HG03442 (cell line): ENCODE results near the gene KRT84.

ENCODE experiments used
- ATAC-seq: cut with Tn5 transposase; IDR thresholded peaks from one replicate; pipeline ENCODE4 v1.9.1; 2021; ENCODE audit warnings: mild to moderate bottlenecking, moderate library complexity; ENCODE audit not compliant: unreplicated experiment

KRT84 gene

DNA sequence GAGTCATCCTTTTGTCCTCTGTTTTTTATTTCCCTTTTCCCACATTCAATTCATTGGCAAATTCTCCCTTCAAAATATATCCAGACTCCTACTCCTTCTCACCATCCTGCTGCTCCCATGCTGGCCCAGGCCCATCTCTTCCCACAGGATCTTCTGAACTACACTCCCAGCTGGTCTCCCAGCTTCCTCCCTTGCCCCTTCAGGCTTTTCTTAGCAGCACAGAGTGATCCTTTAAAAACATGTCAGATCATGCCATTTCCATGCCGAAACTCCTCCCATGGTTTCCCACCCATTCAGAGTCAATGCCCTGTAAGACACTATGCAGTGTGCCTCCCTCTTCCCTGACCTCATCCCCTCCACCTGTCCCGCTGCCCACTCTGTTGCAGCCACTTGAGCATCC is 2.4 kb upstream of the KRT84 start:
- no peak for ATAC-seq

DNA sequence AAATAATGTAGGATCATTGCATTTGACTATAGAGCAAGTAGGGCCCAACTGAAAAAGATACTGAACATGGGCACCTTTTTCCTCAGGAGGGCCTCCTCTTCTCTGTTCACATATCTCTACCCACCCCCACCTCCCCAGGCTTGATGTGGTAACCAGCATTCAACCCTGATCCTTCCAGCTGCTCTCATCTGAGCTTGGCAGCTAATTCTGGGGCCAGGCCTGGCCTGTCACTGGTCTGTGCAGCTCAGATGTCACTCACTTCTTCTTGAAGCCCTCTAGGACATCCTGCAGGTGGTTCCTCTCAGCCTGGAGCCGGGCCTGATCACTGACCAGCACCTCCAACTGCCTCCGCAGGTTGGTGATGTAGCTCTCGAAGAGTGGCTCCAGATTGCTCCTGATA is 2.1 kb downstream of the KRT84 start:
- ATAC-seq = no peak

DNA sequence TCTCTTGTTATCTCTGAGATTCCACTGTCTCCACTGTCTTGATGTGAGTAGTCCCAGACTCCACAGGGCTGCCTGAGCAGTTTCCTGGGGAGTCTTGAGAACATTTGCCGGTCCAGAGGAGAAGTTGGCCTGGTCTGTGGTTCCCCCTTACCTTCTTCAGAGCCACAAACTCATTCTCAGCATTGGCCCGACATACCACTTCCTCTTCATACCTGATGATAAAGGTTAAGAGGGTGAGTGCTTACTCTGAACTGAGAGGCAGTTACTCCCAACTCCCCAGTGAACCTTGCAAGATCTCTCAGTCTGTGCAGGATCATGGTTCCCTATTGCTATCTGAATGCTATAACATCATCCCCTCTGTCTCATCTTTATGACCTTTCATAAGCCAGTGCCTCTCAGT is 2.6 kb downstream of the KRT84 start:
- ATAC-seq = no peak

DNA sequence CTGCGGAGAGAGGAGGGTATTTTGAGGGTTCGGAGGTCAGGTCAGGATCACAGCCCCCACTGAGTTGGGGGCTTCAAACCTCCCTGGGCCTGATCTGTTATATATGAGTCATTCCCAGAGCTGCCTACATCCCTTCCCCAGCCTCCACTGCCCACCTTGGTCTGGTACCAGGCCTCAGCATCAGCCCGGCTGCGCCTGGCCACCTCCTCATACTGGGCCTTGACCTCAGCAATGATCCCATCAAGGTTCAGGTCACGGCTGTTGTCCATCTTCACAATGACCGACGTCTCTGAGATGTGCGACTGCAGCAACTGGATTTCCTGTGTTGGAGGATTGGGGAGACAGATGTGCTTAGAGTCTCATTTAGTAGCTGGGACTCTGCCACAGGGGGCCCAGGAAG is 4.2 kb downstream of the KRT84 start:
- no peak for ATAC-seq

DNA sequence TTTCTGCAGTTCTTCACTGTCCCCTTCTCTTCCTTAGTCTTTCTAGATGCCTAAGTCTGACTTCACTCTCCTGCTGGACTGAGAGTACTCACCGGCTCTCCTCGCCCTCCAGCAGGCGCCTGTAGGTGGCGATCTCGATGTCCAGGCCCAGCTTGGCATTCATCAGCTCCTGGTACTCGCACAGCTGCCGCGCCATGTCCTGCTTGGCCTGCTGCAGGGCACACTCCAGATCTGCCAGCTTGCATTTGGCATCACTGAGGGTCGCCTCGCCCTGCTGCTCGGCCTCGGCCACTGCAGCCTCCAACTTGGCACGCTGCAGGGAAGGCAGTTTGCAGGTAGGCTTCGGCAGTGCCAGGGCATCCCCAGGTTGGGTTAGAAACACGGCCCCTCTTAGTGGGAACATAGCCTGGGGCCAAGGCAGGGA is 5.2 kb downstream of the KRT84 start:
- ATAC-seq = no peak

DNA sequence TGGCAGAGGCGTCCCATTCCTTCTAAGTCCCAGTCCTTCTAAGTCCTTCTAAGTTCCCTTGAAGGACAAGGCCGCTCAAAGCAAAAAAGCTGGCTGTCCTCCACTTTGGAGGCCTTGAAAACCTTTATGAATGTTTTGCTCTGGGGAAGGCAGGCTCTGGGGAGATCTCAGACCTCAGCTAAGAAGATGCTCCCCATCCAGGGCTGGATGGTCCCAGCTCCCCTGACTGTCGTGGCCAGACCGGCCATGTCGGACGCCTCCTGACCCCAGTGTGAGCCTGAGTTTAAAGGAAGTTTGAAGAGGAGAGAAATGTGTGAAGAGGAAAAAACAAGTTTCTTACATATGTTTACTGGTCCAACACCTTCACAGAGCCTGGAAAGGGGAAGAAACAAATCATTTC is 5.9 kb downstream of the KRT84 start:
- ATAC-seq = no peak

DNA sequence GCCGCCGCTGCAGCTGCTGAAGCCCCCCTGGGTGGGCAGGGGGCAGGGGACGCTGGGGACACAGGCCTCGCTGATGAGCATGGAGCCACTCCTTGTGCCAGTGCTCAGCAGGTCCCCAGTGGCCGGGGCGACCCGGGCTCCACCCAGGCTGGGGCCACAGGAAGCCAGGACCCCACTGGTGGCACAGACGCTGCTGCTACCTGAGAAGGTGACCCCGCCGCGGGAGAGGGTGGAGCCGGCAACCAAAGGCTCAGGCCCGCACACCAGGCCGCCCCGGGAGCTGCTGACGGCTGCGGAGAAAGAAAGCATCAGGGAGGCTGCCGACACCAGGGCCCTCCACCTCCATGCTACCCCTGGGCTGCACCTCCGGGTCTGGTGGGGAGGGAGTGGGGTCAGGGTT is 7.4 kb downstream of the KRT84 start:
- no peak for ATAC-seq

GRCh38 chr12:52377266-52377665 is 8.2 kb downstream of the KRT84 start:
- ATAC-seq = no peak

DNA sequence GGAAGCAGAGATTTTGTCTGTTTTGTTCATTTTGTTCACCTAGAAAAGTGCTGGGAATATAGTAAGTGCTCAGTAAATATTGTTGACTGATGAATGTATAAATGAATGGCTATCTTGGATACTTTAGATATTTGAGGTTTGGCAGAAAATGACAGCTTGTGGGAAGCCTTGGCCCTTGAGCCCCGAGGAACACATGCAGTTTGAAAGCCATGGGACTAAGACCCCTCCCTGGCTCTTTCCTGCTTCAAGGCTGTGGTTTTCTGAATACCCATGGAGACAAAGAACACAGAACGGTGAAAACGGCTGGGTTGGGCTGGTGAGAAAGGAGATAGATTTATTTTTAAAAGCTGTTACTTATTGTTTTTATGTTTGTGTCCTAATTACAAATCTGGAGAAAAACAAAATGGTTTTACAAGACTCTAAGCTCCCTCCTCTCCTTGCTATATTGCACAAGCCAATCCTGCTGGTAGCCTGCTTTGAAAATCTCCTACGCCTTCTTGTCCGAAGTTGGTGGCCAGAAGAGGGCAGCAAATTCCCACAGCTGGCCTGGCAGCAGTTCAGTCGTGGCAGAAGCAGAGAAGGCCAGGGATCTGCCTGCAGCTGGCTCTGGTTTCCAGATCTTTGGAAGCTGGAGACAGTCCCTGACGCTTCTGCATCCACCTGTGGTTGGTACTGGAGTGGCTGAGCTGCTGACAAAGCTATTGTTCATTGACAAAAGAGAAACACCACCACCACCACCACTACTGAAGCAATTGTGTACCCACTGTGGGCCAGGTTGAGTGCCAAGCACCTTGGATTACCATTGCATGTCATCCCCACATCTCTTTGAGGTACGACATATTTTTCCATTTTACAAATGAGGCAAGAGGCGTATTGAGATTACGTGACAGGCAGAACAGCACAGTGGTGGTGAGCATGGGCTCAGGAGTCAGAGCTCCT is 13.0 kb downstream of the KRT84 start:
- ATAC-seq = no peak

GRCh38 chr12:52371716-52372115 is 13.7 kb downstream of the KRT84 start:
- ATAC-seq = no peak

DNA sequence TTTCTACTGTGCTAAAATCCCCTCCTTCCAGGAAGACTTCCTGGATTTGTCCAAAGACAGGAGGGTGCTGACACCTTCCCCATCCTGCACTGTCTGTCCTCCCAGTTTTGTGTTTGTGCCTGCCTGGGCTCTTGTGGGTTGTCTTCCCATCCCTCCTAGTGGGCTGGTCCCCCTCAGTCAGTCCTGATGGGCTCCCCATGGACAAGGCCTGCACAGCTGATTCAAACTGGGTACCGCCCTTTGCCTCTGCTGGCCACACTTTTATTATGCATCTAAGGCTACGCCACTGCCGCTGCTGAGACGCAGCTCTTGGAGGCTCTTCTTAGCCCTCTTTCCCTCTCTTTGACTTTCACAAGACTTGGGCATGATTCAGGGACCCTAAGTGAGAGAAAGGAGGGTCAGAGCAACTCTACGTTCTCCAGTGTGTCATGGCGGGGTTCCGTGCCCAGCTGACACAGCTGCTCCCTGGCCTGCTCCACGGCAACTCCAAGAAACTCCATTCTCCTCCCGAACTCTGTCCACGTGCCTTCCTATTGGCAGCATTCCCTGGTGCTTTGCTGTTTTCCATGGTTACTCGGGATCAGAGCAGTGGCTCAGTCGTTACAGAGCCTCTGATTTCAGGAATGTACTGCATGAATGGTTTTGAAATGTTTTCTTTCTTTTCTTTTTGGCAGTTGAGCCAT is 14.4 kb downstream of the KRT84 start:
- no peak for ATAC-seq

DNA sequence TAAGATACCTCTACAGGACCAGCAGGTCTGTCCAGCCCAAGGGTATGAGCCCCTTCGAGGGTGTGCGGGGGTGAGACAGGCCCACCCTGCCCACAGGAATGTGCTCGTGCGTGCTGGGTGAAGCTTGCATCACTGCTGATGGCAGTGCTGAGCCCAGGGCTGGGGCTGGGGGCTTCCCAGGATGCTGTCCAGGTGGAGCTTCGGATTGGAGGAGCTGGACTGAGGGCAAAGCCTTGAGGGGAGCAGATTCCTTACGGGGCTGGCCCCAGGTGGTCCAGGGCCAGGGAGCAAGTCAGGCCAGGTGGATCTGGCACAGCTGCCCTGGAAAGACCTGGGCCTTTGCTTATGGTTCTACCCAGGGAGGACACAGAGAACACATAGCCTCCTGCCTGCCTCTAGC is 15.6 kb downstream of the KRT84 start:
- ATAC-seq = no peak

- no peak for ATAC-seq
Observed at GRCh38 chr12:52369211-52369610, 16.2 kb downstream of the KRT84 start.

DNA sequence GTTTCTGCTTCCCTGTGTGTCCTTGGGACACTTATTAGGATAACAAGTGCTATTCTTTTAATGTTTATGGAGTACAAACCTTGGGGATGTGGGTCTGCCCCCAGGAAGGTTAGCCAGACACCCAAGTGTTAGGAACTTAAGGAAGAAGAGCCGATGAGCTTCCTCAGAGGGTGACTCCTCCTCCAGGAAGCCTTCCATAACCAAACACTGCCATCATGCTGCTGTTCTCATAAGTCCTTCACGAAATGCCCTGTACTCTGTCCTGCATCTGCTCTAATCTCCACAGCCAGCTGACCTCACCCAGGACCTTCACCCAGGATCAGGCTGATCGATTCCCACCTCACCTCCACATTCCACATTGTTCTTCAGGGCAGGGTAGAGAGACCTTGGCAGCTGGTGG is 16.9 kb downstream of the KRT84 start:
- no peak for ATAC-seq

DNA sequence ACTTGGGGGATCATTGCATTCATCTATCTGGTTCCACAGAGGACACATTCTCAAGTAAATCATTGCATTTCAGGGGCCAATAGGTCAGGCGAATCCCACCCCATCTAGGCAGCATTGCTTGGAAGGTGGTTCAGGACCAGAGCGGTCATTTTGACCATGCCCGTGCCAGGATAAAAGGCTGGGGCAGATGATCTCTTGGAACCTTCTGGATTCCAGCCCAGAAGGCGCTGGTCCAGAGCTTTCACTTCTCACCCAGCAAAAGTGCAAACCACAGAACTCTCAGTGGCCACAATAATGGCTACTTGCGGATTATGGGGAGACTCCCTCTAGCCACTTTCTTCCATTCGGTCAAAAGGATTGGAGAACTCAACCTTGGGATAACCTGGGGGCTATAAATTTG is 17.6 kb downstream of the KRT84 start:
- no peak for ATAC-seq

- no peak for ATAC-seq
Observed at GRCh38 chr12:52366738-52367485, 18.5 kb downstream of the KRT84 start, which contains the start of gene KRT85. Gene KRT85, minus strand, starts transcription at chr12:52367481. Its CDS starts 76 bp downstream, at chr12:52367405.

DNA sequence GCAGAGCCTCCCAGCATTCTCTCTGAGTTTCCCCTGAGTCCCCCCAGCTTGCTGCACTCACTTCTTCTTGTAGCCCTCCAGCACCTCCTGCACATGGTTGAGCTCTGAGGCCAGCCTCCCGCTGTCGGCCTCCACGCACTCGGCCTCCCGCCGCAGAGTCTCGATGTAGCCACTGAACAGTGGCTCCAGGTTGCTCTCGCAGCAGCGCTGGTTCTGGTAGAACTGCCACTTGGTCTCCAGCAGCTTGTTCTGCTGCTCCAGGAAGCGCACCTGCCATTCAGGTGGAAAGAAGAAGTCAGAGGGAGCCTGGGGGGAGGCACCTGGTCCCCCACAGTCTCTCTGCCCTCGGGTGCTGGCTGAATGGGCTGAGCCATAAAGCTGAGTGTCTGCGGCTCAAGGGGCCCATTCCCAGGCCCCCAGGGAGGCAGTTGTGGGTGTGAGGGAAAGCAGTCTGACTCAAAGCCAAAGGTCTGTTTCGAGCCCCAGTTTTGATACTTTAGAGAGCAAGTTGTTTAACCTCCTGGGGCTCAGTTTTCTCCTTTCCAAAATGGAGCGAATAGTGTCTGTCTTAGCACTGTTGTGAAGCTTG is 20.5 kb downstream of the KRT84 start:
- ATAC-seq = no peak

DNA sequence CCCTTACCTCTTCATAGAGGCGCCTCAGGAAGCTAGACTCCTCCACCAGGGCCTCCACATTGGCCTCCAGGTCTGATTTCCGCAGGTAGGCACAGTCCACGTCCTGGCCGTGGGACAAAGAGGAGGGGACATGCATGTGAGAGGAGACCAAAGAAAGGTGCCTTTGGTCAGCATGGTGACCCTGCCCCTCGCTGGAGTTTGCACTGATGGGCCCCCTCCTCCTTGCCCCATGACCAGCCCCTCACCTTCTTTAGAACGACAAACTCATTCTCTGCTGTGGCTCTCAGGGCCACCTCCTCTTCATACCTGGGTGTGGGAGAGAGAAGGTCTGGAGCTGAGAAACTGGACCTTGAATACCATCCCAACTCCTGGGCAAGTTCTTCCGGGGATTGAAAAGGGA is 21.4 kb downstream of the KRT84 start:
- ATAC-seq = no peak

DNA sequence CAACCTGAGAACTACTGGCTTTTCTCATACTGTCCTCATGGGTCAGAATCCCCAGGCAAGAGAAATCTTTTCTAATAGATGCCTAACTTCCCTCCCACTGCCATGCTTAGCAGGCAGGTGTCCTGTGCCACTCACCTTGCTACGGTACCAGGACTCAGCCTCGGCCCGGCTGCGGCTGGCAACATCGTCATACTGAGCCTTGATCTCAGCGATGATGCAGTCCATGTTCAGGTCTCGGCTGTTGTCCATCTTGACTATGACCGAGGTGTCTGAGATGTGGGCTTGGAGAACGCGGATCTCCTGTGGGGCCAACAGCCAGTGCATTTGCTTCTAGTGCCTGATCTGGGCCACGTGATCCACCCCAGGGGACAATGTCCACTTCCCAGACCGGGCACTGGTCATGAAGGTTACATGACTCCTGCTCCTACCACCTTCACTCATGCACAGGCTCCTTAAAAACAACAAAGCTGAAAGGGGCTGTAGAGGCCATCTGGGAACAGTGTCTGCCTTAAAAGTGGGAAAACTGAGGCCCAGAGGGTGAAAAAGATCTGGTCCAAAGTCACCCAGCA is 22.3 kb downstream of the KRT84 start:
- ATAC-seq = no peak

DNA sequence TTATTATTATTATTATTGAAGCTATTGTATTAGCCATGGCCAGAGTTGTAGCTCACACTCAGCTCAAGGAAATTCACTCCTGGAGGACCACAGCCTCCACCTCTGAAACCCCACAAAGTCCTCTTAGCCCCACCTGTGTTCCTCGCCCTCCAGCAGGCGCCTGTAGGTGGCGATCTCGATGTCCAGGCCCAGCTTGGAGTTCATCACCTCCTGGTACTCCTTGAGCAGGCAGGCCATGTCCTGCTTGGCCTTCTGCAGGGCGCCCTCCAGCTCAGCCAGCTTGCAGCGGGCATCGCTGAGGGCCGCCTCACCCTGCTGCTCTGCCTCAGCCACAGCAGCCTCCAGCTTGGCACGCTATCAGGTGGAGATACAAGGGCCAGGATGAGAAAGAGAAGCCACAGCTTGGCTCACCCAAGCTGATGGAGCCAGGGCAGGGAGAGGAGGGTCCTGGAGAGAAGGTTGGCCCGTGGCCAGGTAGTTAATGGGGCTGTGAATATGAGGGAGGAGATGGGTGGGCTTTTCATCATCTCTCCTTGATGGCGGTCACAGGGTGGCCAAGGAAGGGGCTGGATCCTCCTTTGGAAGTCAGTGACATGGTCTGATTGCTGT is 23.2 kb downstream of the KRT84 start:
- no peak for ATAC-seq
